AG04450 (cell line): ENCODE measurements around the gene PER1. TPM values are rescaled to one million over a fixed set of nuclear protein-coding genes. Genes with fewer than 3 reads are reported as not detected.

Source experiments
- CTCF ChIA-PET: fragments of 300-600, 350-600 bp; formaldehyde crosslinking; extraction: SDS; loops from one replicate; lab custom pipeline; 2022; ENCODE audit warnings: antibody characterized with exemption, inconsistent platforms; lab: Charles Lee
- POLR2A ChIA-PET: fragments of 350-600 bp; formaldehyde crosslinking; extraction: SDS; loops from one replicate; lab custom pipeline; 2021; ENCODE audit warnings: antibody characterized with exemption, inconsistent platforms; lab: Yijun Ruan, JAX
- DNase-seq: peaks from one replicate; pipeline ENCODE4 v3.0.0-alpha.2; 2011; ENCODE audit warnings: low read depth, low spot score
- H3K27ac ChIP-seq: one replicate; pipeline ENCODE4 v1.5.1; 2012; ENCODE audit warnings: low read depth, low read length, control low read depth
- H3K27me3 ChIP-seq: one replicate; pipeline ENCODE4 v1.6.0; 2012; ENCODE audit warnings: low read length; ENCODE audit not compliant: control insufficient read depth, insufficient read depth
- H3K4me3 ChIP-seq: 2 replicates; pipeline ENCODE4 v1.5.1; 2011; ENCODE audit warnings: mild to moderate bottlenecking, low read depth, low read length, control low read depth
- H3K9me3 ChIP-seq: 2 replicates; pipeline ENCODE4 v1.5.1; 2012; ENCODE audit warnings: low read length; ENCODE audit not compliant: control insufficient read depth, insufficient read depth
- CTCF ChIP-seq: IDR thresholded peaks from 2 replicates; pipeline ENCODE4 v1.5.1; 2011; ENCODE audit warnings: low read depth, low read length, control low read depth, inconsistent platforms
- polyA plus RNA-seq: library from polyadenylated mRNA; depleted of rRNA; stranded (reverse); fragments of >200 nt; gene quantifications from 2 replicates; pipeline ENCODE4 v1.2.3, GENCODE V29; 2011

PER1 gene
- polyA plus RNA-seq, 1 experiment, result 3.1 TPM

DNA sequence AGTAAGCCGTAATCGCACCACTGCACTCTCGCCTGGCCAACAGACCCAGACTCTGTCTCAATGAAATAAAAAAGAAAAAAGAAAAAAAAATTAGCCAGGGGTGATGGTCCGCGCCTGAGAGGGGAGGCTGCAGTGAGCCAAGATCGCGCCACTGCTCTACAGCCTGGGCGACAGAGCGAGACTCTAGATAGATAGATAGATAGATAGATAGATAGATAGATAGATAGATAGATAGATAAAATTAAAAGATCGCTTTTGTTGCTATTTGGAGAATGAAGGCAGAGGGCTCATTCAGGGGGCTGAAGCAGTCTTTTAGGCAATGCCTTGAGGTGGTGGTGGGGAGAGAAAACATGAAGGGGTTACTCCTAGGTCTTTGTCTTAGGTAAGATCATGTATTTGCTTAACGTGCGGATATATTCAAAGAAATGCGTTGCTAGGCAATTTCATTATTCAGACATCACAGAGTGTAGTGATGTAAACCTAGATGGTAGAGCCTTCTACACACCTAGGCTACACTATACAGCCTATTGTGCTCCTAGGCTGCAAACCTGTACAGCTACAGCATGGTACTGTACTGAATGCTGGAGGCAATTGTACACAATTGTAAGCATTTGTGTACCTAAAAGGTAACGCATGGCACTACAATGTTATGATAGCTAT, 23.9 kb downstream of the PER1 start:
- POLR2A ChIA-PET, result no interaction called here
- TF ChIP-seq CTCF, result no peak
- no peak for DNase-seq
- no peak overlapping the region for H3K27ac ChIP-seq
- H3K4me3 ChIP-seq, result no peak overlapping the region
- no peaks in the 10 kb centered on the region; the same call in 1 of the 2 replicates for H3K9me3 ChIP-seq
- CTCF ChIA-PET, result interaction anchor here (1.5 kb wide), 1 partner anchor 10 kb away, joined by 6 read pairs; no protein-coding TSS in a partner anchor
- peaks cover 6% of the 10 kb centered on the region for H3K27me3 ChIP-seq

DNA sequence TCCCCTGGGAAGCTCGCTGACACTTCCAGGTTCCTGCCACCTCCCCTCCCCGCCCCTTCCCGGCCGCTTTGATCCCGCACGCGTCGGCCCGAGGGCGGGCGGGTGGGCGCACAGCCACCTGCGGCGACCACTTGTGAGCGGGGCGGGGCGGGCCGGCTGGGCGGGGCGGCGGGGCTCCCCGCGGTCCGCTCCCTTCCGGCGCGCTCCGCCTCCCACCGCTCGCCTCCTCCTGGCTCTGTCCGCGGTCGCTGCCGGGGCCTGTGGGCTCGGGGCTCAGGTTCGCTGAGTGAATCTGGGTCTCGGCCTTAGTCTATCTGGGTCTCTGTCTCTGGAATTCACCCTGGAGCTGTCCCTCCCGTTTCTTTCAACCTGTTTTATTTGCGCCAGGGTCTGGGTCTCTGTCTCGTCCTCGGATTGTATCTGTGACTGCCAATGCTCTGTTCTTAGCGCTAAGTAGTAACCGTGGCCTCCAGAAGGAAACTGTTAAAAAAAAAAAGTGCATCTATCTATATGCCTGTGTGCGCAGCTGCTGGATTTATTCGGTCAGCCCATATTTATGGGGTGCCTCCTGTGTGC, 25.6 kb downstream of the PER1 start:
- CTCF ChIA-PET, result interaction anchor here (1.0 to 1.5 kb wide), 2 partner anchors 7 to 12 kb away, joined by 5 to 6 read pairs; no protein-coding TSS in a partner anchor
- no peak overlapping the region for H3K27ac ChIP-seq
- H3K27me3 ChIP-seq, result peaks cover 6% of the 10 kb centered on the region
- H3K4me3 ChIP-seq, result peak overlapping the region; percentile 73
- DNase-seq, result no peak
- H3K9me3 ChIP-seq, result no peaks in the 10 kb centered on the region; the same call in 1 of the 2 replicates
- no peak for TF ChIP-seq CTCF
- POLR2A ChIA-PET, result interaction anchor here (0.7 kb wide), 1 partner anchor 30 kb away, joined by 3 read pairs; no protein-coding TSS in a partner anchor

DNA sequence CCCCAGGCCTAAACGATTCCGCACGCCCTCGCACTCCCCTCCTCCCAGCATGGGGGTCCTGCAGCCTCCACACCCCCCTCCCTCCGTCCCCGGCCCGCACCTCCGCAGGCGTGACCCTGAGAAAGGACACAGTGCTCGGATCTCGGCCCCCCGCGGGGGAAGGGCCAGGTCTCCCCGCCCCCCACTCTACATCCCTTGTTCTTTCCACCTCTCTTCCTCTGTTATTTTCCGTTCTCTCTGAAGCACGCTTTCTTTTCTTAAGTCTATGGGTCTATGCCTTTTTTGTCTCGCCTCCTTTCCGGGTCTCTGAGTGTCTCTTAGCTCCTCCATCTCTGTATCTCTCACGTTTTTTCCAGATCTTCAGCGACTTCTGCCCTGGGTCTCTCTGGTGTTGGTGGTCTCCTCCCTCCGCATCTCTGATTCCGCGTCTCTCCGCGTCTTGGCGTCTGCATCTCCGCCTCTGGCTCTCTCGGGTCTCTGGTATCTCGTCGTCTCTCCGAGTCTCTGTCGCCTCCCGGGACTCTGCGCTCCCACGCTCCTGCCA, 26.2 kb downstream of the PER1 start:
- peaks cover 6% of the 10 kb centered on the region for H3K27me3 ChIP-seq
- TF ChIP-seq CTCF, result no peak
- ChIA-PET POLR2A (interaction anchor here (0.7 kb wide), 1 partner anchor 31 kb away, joined by 3 read pairs; no protein-coding TSS in a partner anchor), CTCF (no interaction called here)
- H3K9me3 ChIP-seq, result no peaks in the 10 kb centered on the region; the same call in 1 of the 2 replicates
- DNase-seq, result no peak
- no peak overlapping the region for H3K27ac ChIP-seq
- H3K4me3 ChIP-seq, result peak overlapping the region; percentile 73

DNA sequence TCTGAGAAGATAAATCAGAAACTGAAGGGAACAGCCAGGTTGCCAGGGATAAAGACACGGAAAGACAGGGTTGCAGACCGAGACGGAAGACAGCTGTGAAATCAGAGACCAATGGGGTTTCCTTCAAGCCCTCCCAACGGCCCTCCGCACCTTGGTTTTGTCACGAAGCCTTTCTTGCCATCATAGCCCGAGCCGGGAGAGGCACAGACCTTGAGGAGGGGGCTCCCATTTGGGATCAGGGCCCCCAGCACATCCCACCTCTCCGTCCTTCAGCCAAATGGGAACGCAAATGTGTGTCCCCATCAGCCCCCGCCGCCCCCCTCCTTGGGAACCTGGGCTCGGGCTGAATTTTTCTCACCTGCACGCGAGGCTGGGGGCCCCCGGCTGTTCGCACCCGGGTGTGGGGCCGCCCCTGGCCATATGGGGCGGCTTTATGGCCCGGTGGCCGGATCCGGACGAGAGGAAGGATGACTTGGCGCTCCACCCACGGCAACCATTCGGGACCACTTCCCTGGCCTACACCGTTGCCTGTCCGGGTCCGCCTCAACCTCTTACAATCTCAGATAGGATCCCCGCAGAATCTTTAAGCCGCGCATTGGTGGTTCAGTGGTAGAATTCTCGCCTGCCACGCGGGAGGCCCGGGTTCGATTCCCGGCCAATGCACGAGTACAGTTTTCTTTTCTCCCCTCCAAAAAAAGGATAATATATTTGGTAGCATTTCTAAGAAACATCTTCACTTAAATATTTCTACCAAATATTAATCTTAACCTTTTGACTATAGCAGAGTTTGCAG, 26.9 kb downstream of the PER1 start:
- no peak for TF ChIP-seq CTCF
- H3K9me3 ChIP-seq, result no peaks in the 10 kb centered on the region; the same call in 1 of the 2 replicates
- CTCF ChIA-PET, result interaction anchor here (1.7 kb wide), 1 partner anchor 33 kb away, joined by 9 read pairs; no protein-coding TSS in a partner anchor
- POLR2A ChIA-PET, result no interaction called here
- H3K4me3 ChIP-seq, result peak overlapping the region; percentile 73
- no peak for DNase-seq
- H3K27ac ChIP-seq, result no peak overlapping the region
- H3K27me3 ChIP-seq, result peaks cover 6% of the 10 kb centered on the region
